ENCODE measurements around the gene CSNK1G2.

Gene CSNK1G2

DNA sequence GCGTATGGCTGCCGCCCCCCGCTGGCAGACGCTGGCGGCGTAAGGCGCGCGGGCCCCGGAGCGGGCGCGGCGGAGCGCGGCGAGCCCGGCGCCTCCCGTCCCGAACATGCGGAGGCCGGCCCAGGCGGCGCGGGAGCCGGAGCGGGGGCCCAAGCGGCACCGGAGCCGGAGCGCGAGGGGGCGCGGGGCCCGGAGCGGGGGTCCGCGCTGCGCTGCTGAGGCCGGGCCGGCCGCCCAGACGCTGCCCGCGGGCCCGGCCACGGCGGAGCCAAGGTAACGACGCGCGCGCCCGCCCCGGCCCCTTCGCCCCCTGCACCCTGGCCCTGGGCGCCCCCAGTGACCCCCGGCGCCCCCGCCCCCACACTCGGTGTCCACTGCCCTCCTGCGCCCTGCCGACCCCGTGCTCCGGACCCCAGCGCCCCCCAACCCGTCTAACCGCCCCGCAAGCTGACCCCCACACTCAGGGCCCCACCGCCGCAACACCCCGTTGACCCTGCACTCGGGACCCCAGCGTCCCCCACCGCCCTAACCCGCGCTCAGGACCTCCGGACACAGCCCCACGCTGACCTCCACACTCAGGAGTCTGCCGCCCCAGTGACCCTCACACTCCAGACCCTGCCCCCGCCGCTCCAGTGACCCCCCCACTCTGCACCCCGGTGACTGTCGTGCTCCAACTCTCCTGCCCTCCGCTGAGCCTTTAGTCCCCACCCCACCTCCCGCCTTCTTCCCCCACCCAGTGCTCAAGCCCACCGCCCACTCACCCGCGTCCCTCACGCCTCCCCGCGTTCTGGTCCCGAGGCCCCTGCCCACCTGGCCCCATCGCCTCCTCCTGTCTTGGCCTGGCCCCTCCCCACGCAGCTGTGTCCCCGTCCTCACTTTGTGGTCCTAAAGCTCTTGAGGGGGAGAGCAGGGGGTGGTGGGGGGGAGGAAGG, at the start of gene CSNK1G2:
Gene CSNK1G2, plus strand, starts transcription at position 27 of the 932 bp plus-strand sequence. CDS start 28,601 bp downstream, outside the sequence.
- DNase-seq (ENCODE audit: low read depth in 1 of 2, low spot score in 1 of 2) = no peak

DNA sequence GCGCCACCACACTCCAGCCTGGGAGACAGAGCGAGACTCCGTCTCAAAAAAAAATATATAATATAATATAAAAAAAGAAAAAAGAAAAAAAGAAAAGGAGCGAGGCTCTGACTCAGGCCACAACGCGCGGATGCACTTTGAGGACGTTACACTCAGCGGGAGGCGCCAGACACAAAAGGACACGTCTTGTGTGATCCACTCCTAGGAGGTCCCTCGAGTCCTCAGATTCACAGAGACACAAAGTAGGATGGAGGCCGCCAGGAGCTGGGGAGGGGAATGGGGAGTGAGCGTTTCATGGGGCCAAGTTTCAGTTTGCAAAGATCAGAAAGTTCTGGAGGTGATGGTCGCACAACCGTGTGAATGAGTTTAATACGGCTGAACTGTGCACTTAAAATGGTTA, 47.2 kb upstream of the CSNK1G2 start:
- no peak for DNase-seq (ENCODE audit: low read depth in 1 of 2, low spot score in 1 of 2)

DNA sequence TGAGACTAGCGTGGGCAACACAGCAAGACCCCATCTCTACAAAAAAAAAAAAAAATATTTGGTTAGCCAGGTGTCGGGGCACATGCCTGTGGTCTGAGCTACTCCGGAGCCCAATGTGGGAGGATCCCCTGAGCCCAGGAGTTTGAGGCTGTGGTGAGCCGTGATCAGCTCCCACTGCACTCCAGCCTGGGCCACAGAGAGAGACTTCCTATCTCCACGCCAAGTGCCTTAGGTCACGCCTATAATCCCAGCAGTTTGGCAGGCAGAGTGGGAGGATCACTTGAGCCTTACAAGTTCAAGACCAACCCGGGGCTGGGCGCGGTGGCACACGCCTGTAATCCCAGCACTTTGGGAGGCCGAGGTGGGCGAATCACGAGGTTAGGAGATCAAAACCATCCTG, 44.5 kb upstream of the CSNK1G2 start:
- no peak for DNase-seq (ENCODE audit: low read depth in 1 of 2, low spot score in 1 of 2)

DNA sequence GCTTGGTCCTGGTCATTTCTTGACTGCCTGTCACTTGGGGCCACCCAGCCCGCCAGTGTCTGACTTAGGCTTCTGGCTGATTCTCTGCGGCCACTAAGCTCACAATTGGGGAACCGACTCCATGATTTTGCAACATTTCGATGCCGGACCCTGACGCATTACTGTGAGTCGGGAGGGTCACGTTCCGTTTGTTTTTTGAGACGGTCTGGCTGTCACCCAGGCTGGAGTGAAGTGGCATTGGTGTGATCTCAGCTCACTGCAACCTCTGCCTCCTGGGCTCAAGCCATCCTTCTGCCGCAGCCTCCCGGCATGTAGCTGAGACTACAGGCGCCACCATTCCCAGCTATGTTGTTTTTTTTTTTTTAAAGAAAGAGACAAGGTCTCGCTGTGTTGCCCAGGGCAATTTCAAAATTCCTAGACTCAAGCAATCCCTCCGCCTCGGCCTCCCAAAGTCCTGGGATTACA, 39.0 kb upstream of the CSNK1G2 start:
- DNase-seq (ENCODE audit: low read depth in 1 of 2, low spot score in 1 of 2) = no peak

DNA sequence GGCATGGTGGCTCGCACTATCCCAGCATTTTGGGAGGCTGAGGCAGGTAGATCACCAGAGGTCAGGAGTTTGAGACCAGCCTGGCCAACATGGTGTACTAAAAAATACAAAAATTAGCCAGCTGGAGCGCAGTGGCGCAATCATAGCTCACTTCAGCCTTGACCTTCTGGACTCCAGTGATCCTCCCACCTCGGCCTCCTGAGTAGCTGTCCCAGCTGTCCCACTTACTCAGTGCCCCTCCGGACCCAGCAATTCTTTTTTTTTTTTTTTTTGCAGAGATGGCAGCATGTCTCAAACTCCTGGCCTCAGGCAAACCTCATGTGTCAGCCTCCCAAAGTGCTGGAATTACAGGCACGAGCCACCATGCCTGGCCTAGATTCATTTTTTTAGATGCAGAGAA, 38.0 kb upstream of the CSNK1G2 start:
- no peak for DNase-seq (ENCODE audit: low read depth in 1 of 2, low spot score in 1 of 2)

DNA sequence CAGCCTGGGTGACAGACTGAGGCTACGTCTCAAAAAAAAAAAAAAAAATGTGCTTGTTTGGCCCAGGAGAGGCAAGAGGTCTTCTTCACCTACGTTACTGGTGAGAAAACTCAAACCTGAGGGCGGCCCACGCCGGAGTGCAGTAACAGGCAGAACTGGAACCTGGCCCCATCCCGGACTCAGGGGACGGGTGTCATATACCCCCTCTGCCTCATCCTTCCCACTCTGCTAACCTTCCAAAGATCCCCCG, 36.2 kb upstream of the CSNK1G2 start:
- DNase-seq (ENCODE audit: low read depth in 1 of 2, low spot score in 1 of 2) = no peak

DNA sequence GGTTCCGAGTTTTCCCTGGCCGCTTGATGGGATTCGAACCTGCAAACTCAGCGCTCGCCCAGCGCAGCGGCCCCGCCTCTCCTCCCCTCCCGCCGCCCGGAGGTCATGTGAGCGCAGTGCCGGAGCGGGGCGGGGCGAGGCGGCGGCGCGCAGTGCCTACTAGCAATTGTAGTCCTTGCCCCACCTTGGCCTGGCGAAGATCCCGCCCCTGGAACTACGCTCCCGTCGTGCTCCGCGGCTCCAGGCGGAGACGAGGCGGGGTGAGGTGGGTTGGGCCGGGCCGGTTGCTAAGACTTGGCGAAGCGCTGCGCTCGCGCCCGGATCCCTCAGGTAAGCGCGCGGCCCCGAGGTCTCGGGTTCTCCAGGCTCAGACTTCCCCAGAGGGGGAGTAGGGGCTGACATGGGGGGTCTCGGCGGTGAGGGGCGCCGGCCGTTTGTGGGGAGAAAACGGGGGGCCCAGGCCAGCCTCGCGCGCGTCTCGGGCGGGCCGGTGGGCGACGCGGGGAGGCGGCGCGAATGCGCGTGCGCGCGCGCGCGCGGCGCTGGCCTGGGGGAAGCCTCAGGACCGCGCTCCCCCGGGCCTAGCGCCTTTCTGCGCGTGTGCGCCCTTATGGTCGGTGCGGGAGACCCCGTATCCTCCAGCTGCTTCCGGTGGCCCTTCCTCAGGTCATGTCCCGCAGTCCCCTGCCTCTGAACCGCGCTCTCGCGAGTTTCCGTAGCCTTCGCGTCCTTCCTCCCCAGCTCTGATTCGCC, 35.7 kb upstream of the CSNK1G2 start, which contains the start of the genes ADAT3 and SCAMP4:
Gene ADAT3, plus strand, starts transcription at position 290 of the 753 bp plus-strand sequence. CDS start 6,649 bp downstream, outside the sequence.
Gene SCAMP4, plus strand, starts transcription at position 290 of the 753 bp plus-strand sequence. CDS start 9,621 bp downstream, outside the sequence.
- DNase-seq (ENCODE audit: low read depth in 1 of 2, low spot score in 1 of 2) = peak; percentile 96 to 97

DNA sequence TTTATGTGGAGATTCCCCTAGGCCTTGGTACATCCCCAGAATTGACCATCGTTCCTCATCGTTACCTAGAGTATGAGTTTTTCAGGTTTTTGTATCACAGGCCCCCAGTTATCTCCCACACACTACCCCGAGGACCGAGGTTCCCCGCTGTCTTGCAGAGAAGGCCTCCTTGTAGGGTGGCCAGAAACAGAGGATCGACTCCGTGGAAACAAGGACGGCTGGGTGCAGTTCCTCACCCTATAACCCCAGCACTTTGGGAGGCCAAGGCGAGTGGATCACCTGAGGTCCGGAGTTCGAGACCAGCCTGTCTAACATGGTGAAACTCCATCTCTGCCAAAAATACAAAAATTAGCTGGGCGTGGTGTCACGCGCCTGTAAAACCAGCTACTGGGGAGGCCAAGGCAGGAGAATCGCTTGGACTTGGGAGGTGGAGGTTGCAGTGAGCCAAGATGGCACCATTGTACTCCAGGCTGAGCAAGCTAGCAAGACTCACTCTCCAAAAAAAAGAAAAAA, 35.1 kb upstream of the CSNK1G2 start:
- DNase-seq (ENCODE audit: low read depth in 1 of 2, low spot score in 1 of 2) = no peak

DNA sequence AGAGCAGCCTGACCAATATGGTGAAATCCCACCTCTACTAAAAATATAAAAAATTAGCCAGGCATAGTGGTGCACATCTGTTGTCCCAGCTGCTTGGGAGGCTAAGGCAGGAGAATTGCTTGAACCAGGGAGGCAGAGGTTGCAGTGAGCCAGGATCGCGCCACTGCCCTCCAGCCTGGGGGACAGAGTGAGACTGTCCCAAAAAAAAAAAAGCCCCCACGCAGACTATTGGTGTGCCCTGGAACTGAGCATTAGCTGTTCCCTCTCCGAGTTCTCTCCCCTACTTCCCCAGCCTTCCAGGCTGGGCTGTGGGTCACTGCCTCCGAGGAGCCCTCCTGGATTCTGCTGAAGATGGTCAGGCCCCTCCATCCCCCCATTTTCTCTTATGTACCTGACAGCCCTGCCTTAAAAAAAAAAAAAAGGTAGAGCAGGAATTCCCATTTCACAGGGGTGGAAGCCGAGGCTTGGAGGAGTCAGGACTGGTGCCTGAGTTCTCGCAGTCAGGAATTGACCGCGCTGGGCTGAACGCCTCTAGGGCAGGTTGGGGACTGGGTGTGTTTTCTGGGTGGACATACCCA, 33.9 kb upstream of the CSNK1G2 start:
- no peak for DNase-seq (ENCODE audit: low read depth in 1 of 2, low spot score in 1 of 2)

DNA sequence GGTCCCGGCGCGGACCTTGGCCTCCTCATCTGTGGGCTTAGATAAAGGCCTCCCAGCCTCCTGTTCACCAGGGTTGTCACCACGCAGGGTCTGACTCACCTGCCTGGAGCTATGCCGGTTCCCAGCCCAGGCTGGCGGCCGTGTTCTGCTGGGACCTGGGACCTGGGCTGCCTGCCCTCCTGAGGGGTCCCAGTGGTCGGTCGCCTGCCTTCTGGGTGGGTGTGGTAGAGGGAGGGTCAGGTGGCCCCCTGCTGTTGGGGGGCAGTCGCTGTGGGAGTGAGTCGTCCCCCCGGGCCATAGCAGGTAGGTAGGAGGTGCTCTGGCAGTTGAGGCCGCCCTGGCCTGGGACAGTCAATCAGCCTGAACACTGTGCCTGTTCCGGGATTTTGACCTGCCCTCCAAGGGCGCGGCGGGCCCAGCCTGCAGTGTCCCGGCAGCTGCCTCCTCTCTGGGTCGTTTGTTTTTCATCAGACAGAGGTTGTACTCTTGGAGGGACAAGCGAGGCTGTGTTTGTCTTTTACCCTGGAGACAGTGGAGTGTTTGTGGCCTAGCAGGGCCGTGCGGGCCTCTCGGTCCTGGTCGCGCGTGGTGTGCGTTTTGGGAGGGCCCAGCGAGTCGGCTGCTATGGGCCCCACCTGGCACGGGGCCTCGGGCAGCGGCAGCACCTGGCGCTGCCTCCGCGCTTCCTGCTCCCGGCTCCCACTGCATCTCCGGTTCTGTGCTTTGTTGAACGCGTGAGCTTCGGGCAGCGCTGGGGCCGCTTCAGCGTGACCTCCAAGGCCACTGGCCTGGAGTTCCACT, 33.2 kb upstream of the CSNK1G2 start:
- no peak for DNase-seq (ENCODE audit: low read depth in 1 of 2, low spot score in 1 of 2)

DNA sequence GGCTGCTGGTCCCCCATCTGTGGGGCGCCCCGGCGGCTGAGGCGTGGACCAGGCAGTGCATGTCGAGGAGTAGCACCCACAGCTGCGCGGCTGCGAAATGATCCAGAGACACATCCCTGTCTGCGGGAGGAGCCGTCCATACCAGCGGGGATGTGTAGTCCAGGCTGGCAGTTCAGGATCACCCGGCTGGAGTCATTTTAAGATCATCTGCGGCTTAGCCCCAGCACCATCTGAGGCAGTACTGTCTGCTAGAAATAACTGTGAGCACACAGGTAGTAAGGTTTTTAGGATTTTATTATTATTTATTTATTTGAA, 32.7 kb upstream of the CSNK1G2 start:
- no peak for DNase-seq (ENCODE audit: low read depth in 1 of 2, low spot score in 1 of 2)

DNA sequence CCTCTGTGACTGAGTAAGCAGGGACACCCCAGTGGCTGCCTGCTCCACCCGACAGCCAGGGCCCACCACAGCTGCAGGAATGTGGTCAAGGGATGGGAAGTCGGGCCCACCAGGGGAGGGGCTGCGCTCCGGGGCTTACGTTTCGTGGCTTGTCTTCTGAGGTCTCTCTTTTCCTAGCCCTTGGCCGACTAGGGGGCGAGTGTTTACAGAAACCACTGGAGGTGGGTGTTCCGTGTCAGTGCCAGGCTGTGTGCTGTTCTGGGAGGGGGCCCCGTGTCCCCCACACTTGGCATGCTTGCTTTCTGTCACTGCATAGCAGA, 31.3 kb upstream of the CSNK1G2 start:
- no peak for DNase-seq (ENCODE audit: low read depth in 1 of 2, low spot score in 1 of 2)

DNA sequence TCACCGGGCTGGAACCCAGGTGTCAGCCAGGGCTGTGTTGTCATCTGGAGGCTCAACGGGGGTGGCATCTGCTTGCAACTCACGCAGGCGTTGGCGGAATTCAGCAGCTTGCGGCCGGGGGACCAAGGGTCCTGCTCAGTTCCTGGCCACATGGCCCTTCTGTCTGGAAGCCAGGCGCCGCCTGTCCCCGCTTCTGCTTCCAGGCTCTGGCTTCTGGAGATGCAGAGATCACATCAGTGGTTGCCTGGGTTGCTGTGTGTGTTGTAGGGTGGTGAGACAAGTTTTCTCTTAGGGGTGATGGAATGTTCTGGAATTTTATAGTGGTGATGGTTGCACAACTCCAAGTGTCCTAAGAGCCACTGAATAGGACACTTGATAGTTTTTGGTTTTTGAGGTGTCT, 30.8 kb upstream of the CSNK1G2 start:
- DNase-seq (ENCODE audit: low read depth in 1 of 2, low spot score in 1 of 2) = no peak

DNA sequence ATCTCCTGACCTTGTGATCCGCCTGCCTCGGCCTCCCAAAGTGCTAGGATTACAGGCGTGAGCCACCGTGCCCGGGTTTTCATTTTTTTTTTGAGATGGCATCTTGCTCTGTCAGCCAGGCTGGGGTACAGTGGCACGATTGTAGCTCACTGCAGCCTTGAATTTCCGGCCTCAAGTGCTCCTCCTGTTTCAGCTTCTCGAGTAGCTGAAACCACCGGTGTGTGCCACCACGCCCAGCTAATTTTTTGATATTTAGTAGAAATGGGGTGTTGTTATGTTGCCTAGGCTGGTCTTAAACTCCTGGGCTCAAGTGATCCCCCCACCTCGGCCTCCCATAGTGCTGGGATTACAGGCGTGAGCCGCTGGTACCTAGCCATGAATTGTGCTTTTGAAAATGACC, 29.9 kb upstream of the CSNK1G2 start:
- DNase-seq (ENCODE audit: low read depth in 1 of 2, low spot score in 1 of 2) = no peak

DNA sequence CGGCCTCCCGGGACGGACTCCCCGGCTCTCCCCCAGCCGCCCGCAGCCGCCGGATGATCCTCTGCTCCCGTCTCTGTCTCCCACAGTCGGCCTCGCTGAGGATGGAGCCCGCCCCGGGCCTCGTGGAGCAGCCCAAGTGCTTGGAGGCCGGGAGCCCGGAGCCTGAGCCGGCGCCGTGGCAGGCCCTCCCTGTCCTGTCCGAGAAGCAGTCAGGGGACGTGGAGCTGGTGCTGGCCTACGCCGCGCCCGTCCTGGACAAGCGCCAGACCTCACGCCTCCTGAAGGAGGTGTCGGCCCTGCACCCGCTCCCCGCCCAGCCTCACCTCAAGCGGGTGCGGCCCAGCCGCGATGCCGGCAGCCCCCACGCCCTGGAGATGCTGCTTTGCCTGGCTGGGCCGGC, 29.0 kb upstream of the CSNK1G2 start:
- no peak for DNase-seq (ENCODE audit: low read depth in 1 of 2, low spot score in 1 of 2)

DNA sequence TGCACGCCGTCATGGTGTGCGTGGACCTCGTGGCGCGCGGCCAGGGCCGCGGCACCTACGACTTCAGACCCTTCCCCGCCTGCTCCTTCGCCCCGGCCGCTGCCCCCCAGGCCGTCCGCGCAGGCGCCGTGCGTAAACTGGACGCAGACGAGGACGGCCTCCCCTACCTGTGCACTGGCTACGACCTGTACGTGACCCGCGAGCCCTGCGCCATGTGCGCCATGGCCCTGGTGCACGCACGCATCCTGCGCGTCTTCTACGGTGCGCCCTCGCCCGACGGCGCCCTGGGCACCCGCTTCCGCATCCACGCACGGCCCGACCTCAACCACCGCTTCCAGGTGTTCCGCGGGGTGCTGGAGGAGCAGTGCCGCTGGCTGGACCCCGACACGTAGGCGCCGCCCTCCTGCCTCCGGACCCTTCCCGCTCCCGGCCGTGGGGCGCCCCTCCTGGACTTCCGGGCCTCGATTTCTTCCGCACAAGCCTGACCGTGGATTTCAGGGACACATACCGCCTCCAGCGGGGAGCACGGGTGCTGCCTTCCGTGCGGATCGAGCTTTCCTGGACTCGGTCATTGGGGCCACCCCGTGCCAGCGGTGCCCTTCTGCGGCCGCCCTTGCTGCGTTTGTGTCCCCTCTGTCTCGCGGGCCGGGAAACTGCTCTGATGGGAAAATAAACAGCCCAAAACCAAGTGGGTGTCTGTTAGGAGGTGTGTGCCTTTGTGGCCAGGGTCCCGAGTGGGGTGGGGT, 28.0 kb upstream of the CSNK1G2 start:
- DNase-seq (ENCODE audit: low read depth in 1 of 2, low spot score in 1 of 2) = no peak

DNA sequence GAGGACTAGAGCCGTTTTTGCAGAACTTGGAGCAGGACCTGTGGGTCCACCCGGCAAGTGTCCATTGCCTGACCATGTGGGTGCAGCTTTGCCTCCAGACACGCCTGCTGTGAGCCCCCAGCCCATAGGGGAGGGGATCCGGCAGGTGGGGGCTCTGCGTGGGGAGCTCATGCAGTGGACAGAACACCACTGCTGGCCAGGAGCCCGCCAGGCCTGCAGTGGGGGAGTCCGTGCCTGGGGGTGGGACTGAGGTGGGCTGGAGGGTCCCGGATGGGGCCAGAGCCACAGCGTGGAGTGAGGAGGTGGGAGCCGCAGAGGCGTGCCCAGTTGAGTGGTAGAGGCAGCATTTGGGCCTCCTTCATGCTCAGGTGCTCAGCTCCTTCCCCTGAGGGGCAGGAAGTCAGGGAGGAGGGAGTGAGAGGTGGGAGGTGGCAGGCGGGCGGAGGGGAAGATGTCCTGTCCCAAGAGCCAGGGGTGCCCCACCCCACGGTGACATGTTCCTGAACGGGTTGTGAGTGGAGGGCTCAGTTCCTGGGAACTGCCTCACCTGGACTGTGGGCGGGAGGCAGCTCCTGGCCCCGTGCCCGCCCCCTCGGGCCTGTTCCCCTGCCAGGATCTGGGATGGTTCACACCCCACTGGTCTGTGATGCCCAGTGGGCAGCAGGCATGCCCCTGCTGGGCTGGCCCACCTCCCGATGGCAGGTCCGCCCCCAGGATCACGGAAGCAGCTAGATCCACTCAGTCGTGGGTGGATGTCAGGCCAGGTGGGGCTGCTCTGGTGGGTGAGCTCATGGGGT, 27.0 kb upstream of the CSNK1G2 start:
- no peak for DNase-seq (ENCODE audit: low read depth in 1 of 2, low spot score in 1 of 2)

DNA sequence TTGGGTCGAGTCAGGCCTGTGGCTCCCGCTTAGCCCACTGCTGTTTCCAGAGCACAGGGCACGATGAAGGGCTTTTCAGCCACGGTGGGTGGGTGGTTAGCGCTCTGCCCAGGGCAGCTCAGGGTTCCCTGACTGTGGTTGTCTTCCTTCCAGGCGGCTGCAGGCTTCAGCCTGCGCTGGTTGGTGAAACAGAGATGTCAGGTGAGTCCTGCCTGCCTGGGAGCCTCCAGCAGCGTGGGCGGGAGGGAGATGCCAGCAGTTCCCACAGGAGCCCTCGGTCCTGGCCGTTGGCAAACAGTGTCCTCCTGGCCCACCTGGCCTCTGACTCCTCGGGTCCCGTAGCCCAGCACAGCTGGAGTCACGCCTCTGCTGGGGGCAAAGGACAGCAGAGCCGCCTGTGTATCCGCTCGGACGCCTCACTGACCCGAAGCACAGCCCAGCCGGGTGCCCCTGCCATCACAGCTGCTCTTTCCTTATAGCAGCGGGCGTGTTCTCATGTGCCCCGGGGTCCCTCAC, 26.1 kb upstream of the CSNK1G2 start:
- DNase-seq (ENCODE audit: low read depth in 1 of 2, low spot score in 1 of 2) = no peak

DNA sequence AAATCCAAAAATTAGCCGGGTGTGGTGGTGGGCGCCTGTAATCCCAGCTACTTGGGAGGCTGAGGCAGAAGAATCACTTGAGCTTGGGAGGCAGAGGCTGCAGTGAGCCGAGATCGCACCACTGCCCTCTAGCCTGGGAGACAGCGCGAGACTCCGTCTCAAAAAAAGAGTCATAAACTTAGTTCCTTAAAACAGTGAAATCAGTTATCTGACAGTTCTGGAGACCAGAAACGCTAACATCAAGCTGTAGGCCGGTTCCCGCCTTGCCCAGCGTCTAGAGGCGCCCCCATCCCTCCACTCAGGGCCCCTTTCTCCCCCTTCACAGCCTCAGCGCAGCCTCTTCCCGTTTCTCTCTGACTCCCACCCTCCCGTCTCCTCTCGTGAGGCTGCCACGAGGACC, 23.8 kb upstream of the CSNK1G2 start:
- no peak for DNase-seq (ENCODE audit: low read depth in 1 of 2, low spot score in 1 of 2)
